Measurements from ENCODE around the gene TNRC6B. TPM values are rescaled to one million over a fixed set of nuclear protein-coding genes. Genes with fewer than 3 reads are reported as not detected.

Gene TNRC6B
- polyA plus RNA-seq, 1 donor (not counting 4 experiments of a cell fraction or from before 2014, with no cell fraction given): 5.6 TPM

DNA sequence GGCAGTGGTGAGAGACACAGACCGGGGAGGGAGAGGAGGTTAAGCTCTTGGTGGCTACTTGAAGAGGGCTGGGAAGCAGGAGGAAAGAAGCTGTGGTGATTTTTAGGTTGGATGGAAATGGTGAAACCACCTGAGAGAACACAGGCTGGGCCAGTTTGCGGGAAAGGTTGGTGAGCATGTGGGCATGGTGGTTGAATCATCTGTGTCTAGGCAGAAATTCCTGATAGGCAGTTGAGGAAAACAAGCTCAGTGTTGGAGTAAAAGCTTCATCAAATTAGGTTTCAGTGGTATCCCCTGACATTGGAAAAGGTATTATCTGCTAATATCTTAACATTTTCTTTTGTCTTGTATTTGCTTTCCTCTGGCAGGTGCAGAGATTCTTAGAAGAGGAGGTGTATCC is 188.3 kb downstream of the TNRC6B start:
- no peak overlapping the region for H2AFZ ChIP-seq (ENCODE audit: control insufficient read depth, low read length)
- no peaks in the 10 kb centered on the region for H3K27me3 ChIP-seq (ENCODE audit: control insufficient read depth, extremely low read depth, insufficient read depth, low read length)
- H3K4me2 ChIP-seq (ENCODE audit: control insufficient read depth, extremely low read depth, insufficient read depth, low read depth, low read length): no peak overlapping the region
- no peak overlapping the region for H3K9ac ChIP-seq (ENCODE audit: control insufficient read depth, extremely low read depth, insufficient read depth, low read length)
- H3K4me1 ChIP-seq (ENCODE audit: control insufficient read depth, extremely low read depth, insufficient read depth, low read length): no peaks in the 10 kb centered on the region
- H3K27ac ChIP-seq (ENCODE audit: control insufficient read depth, insufficient read depth, low read length): no peak overlapping the region
- no peaks in the 10 kb centered on the region for H3K9me1 ChIP-seq (ENCODE audit: control insufficient read depth, extremely low read depth, insufficient read depth, low read length)
- TF ChIP-seq, protein P1, sequence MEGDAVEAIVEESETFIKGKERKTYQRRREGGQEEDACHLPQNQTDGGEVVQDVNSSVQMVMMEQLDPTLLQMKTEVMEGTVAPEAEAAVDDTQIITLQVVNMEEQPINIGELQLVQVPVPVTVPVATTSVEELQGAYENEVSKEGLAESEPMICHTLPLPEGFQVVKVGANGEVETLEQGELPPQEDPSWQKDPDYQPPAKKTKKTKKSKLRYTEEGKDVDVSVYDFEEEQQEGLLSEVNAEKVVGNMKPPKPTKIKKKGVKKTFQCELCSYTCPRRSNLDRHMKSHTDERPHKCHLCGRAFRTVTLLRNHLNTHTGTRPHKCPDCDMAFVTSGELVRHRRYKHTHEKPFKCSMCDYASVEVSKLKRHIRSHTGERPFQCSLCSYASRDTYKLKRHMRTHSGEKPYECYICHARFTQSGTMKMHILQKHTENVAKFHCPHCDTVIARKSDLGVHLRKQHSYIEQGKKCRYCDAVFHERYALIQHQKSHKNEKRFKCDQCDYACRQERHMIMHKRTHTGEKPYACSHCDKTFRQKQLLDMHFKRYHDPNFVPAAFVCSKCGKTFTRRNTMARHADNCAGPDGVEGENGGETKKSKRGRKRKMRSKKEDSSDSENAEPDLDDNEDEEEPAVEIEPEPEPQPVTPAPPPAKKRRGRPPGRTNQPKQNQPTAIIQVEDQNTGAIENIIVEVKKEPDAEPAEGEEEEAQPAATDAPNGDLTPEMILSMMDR (optimal IDR thresholded peaks at IDR 0.05 in 1 of 3, IDR thresholded peaks at IDR 0.05 in 1 of 3, conservative IDR thresholded peaks at IDR 0.05 in 1 of 3; ENCODE audit: extremely low read depth in 1 of 3, insufficient read depth in 2 of 3, low read length in 3 of 3): no peak
- no peak for TF ChIP-seq EZH2 (IDR thresholded peaks at IDR 0.05; ENCODE audit: low read length)
- no peaks in the 10 kb centered on the region for H4K20me1 ChIP-seq (ENCODE audit: control insufficient read depth, extremely low read depth, insufficient read depth, low read length)
- peaks cover 50% of the 10 kb centered on the region in 2 experiments for H3K36me3 ChIP-seq (ENCODE audit: control insufficient read depth in 2 of 2, extremely low read depth in 1 of 2, insufficient read depth in 2 of 2, low read length in 2 of 2)
- dilution Hi-C loops (cut with MboI; ENCODE audit: extremely low pct_ligation_motif_present, low sequenced_read_pairs): no loop called here
- no peak for DNase-seq (ENCODE audit: low read depth, low spot score)
- H3K79me2 ChIP-seq (ENCODE audit: control insufficient read depth, insufficient read depth, low read length): peaks cover 3% of the 10 kb centered on the region
- no peak overlapping the region for H3K4me3 ChIP-seq (ENCODE audit: control insufficient read depth in 2 of 3, extremely low read depth in 1 of 3, insufficient read depth in 2 of 3, low read depth in 1 of 3, low read length in 3 of 3)
- no peaks in the 10 kb centered on the region for H3K9me3 ChIP-seq (ENCODE audit: control insufficient read depth, low read depth, low read length)
- no peak for FAIRE-seq

DNA sequence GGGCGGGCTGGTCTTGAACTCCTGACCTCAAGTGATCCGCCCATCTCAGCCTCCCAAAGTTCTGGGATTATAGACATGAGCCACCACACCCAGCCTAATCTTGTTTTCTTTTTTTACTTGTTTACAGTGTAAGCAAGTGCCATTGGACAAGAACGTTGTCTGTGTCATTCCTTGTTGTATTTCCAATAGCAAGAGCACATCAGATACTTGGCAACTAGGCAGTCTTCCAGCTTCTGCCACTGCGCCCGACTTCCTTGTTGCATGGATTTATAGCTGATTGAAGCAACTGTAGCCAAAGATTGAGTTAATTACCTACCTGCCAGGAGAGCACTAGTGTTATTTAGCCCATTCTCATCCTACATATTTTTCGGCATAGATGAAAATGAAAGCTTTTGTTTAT is 189.6 kb downstream of the TNRC6B start:
- TF ChIP-seq, protein P1 (optimal IDR thresholded peaks at IDR 0.05 in 1 of 3, IDR thresholded peaks at IDR 0.05 in 1 of 3, conservative IDR thresholded peaks at IDR 0.05 in 1 of 3; ENCODE audit: extremely low read depth in 1 of 3, insufficient read depth in 2 of 3, low read length in 3 of 3): no peak
- no peak for TF ChIP-seq EZH2 (IDR thresholded peaks at IDR 0.05; ENCODE audit: low read length)
- H3K27me3 ChIP-seq (ENCODE audit: control insufficient read depth, extremely low read depth, insufficient read depth, low read length): no peaks in the 10 kb centered on the region
- dilution Hi-C loops (cut with MboI; ENCODE audit: extremely low pct_ligation_motif_present, low sequenced_read_pairs): no loop called here

More for the DNA sequence above, 189.6 kb downstream of the TNRC6B start:
- Histone ChIP-seq H3K9me1 (ENCODE audit: control insufficient read depth, extremely low read depth, insufficient read depth, low read length) (no peaks in the 10 kb centered on the region), H3K4me2 (ENCODE audit: control insufficient read depth, extremely low read depth, insufficient read depth, low read depth, low read length) (no peak overlapping the region), H3K36me3 (ENCODE audit: control insufficient read depth in 2 of 2, extremely low read depth in 1 of 2, insufficient read depth in 2 of 2, low read length in 2 of 2) (peaks cover 37 to 38% of the 10 kb centered on the region in 2 experiments), H3K4me3 (ENCODE audit: control insufficient read depth in 2 of 3, extremely low read depth in 1 of 3, insufficient read depth in 2 of 3, low read depth in 1 of 3, low read length in 3 of 3) (no peak overlapping the region), H3K79me2 (ENCODE audit: control insufficient read depth, insufficient read depth, low read length) (peaks cover 9% of the 10 kb centered on the region), H4K20me1 (ENCODE audit: control insufficient read depth, extremely low read depth, insufficient read depth, low read length) (no peaks in the 10 kb centered on the region), H3K27ac (ENCODE audit: control insufficient read depth, insufficient read depth, low read length) (no peak overlapping the region), H3K9me3 (ENCODE audit: control insufficient read depth, low read depth, low read length) (no peaks in the 10 kb centered on the region), H2AFZ (ENCODE audit: control insufficient read depth, low read length) (no peak overlapping the region), H3K9ac (ENCODE audit: control insufficient read depth, extremely low read depth, insufficient read depth, low read length) (no peak overlapping the region), H3K4me1 (ENCODE audit: control insufficient read depth, extremely low read depth, insufficient read depth, low read length) (peaks cover 4% of the 10 kb centered on the region)
- FAIRE-seq: no peak
- DNase-seq (ENCODE audit: low read depth, low spot score): no peak

All from keratinocyte (primary cell).